AG09309 (cell line): ENCODE data around the gene ZNF148.

Experiments used
- DNase-seq: peaks from one replicate; pipeline ENCODE4 v3.0.0-alpha.2; 2010; ENCODE audit warnings: low read depth
- H3K4me3 ChIP-seq: 2 replicates; pipeline ENCODE4 v1.5.1; 2011; ENCODE audit warnings: mild to moderate bottlenecking, low read depth, low read length, moderate library complexity; ENCODE audit not compliant: control insufficient read depth
- TF ChIP-seq, protein P1 (sequence below): IDR thresholded peaks from 2 replicates; pipeline ENCODE4 v1.5.1; 2011; ENCODE audit warnings: mild to moderate bottlenecking, low read depth, low read length, inconsistent platforms; ENCODE audit not compliant: insufficient read depth, control insufficient read depth; ENCODE audit errors: missing control alignments

ZNF148 gene

GRCh38 chr3:125280668-125281361, 94.3 kb downstream of the ZNF148 start:
- TF ChIP-seq, protein P1, sequence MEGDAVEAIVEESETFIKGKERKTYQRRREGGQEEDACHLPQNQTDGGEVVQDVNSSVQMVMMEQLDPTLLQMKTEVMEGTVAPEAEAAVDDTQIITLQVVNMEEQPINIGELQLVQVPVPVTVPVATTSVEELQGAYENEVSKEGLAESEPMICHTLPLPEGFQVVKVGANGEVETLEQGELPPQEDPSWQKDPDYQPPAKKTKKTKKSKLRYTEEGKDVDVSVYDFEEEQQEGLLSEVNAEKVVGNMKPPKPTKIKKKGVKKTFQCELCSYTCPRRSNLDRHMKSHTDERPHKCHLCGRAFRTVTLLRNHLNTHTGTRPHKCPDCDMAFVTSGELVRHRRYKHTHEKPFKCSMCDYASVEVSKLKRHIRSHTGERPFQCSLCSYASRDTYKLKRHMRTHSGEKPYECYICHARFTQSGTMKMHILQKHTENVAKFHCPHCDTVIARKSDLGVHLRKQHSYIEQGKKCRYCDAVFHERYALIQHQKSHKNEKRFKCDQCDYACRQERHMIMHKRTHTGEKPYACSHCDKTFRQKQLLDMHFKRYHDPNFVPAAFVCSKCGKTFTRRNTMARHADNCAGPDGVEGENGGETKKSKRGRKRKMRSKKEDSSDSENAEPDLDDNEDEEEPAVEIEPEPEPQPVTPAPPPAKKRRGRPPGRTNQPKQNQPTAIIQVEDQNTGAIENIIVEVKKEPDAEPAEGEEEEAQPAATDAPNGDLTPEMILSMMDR: no peak
- DNase-seq: no peak
- H3K4me3 ChIP-seq: no peak overlapping the region

DNA sequence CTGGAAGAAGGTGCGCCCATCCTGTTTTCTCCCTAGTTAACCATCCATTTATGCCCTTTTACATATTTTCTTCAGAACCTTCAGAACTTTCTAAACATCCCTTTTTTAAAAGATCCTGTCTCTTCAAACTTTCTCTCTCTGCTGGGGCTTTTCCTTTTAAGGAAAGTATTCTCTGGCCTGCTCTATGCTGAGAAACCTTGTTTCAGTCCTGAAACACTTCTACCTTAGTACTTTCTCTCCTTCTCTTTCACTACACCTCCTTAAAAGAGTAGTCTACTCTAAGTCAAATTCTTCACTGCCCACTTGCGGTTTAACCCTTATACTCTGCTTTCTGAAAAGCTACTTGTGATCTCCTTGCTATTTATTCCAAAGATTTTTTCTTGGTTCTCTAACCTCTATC, 97.0 kb downstream of the ZNF148 start:
- no peak for DNase-seq
- H3K4me3 ChIP-seq: no peak overlapping the region
- TF ChIP-seq, protein P1: no peak

GRCh38 chr3:125271127-125271526, 104.0 kb downstream of the ZNF148 start:
- no peak overlapping the region for H3K4me3 ChIP-seq
- TF ChIP-seq, protein P1: no peak
- DNase-seq: no peak

DNA sequence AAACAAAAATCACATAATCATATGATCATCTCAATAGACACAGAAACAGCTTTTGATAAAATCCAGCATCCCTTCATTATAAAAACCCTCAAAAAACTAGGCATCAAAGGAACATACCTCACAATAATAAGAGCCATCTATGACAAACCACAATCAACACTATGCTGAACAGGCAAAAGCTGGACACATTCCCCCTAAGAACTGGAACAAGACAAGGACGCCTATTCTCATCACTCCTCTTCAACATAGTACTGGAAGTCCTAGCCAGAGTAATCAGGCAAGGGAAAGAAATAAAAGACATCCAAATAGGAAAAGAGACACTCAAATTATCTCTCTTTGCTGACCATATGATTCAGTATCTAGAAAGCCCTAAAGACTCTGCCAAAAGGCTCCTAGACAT, 107.7 kb downstream of the ZNF148 start:
- no peak overlapping the region for H3K4me3 ChIP-seq
- DNase-seq: no peak
- TF ChIP-seq, protein P1: no peak

DNA sequence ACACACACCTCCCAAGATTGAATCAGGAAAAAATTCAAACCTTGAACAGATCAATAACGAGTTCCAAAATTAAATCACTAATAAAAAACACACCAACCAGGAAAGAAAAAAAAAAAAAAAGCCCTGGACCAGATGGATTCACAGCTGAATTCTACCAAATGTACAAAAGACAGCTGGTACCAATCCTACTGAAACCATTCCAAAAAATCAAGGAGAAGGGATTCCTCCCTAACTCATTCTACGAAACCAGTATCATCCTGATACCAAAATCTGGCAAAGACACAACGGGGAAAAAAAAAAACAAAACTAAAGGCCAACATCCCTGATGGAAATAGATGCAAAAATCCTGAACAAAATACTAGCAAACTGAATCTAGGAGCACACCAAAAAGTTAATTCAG, 108.2 kb downstream of the ZNF148 start:
- TF ChIP-seq, protein P1: no peak
- no peak for DNase-seq
- no peak overlapping the region for H3K4me3 ChIP-seq

DNA sequence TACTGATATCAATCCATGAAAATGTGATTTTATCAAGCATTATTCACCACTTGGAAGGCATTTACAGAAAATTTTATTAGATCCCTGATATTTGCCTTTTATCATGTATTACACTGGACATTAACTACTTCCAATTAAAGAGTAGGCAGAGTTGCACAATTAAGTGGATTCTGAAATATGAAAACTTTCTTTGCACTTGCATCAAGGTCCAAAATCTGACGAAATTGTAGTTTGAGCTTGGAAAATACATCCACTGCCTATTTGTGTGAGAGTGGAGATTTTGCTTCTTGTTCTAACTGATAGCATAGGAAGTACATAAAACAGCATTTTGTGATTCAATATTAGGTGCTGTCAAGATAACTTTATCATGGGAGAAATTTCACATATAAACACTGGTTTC, 113.0 kb downstream of the ZNF148 start:
- DNase-seq: no peak
- no peak overlapping the region for H3K4me3 ChIP-seq
- TF ChIP-seq, protein P1: no peak
